Activated CD8-positive, alpha-beta memory T cell treated with anti-CD3 and anti-CD28 coated beads for 24 hours (primary cell): Measurements from ENCODE around the gene LRRC55.

Source experiments
- DNase-seq: peaks from one replicate; pipeline ENCODE4 v3.0.0-alpha.2; 2020

The LRRC55 gene

GRCh38 chr11:57181678-57182305 lies at the start of gene LRRC55:
Gene LRRC55 (plus strand): TSS chr11:57181953. CDS start chr11:57182023, 70 bp downstream.
- DNase-seq: no peak

GRCh38 chr11:57133366-57134038 lies 48.3 kb upstream of the LRRC55 start:
- no peak for DNase-seq

GRCh38 chr11:57134284-57134683 lies 47.5 kb upstream of the LRRC55 start:
- DNase-seq: no peak

- DNase-seq: no peak
Measured at GRCh38 chr11:57135020-57135751, 46.6 kb upstream of the LRRC55 start.

- no peak for DNase-seq
Measured at GRCh38 chr11:57140568-57140967, 41.2 kb upstream of the LRRC55 start.

- DNase-seq: no peak
Measured at GRCh38 chr11:57143459-57143858, 38.3 kb upstream of the LRRC55 start.

GRCh38 chr11:57144075-57144474 lies 37.7 kb upstream of the LRRC55 start:
- no peak for DNase-seq

GRCh38 chr11:57144531-57145320 lies 37.0 kb upstream of the LRRC55 start:
- no peak for DNase-seq

- DNase-seq: no peak
Measured at GRCh38 chr11:57146301-57146700, 35.5 kb upstream of the LRRC55 start.

- DNase-seq: no peak
Measured at GRCh38 chr11:57148621-57149020, 33.1 kb upstream of the LRRC55 start.

GRCh38 chr11:57150454-57150917 lies 31.3 kb upstream of the LRRC55 start:
- DNase-seq: no peak

- DNase-seq: no peak
Measured at GRCh38 chr11:57152134-57152533, 29.6 kb upstream of the LRRC55 start.

- no peak for DNase-seq
Measured at GRCh38 chr11:57153448-57153847, 28.3 kb upstream of the LRRC55 start.

GRCh38 chr11:57154739-57155138 lies 27.0 kb upstream of the LRRC55 start:
- no peak for DNase-seq

- no peak for DNase-seq
Measured at GRCh38 chr11:57155400-57155799, 26.4 kb upstream of the LRRC55 start.

GRCh38 chr11:57155838-57156607 lies 25.7 kb upstream of the LRRC55 start:
- no peak for DNase-seq

- no peak for DNase-seq
Measured at GRCh38 chr11:57156928-57157327, 24.8 kb upstream of the LRRC55 start.

- DNase-seq: no peak
Measured at GRCh38 chr11:57157624-57158023, 24.1 kb upstream of the LRRC55 start.

- DNase-seq: no peak
Measured at GRCh38 chr11:57158180-57158579, 23.6 kb upstream of the LRRC55 start.

GRCh38 chr11:57158599-57158998 lies 23.2 kb upstream of the LRRC55 start:
- no peak for DNase-seq

GRCh38 chr11:57160665-57161064 lies 21.1 kb upstream of the LRRC55 start:
- no peak for DNase-seq

GRCh38 chr11:57161351-57161750 lies 20.4 kb upstream of the LRRC55 start:
- DNase-seq: no peak
